ENCODE measurements around the gene NPEPPS. TPM values are rescaled to one million over a fixed set of nuclear protein-coding genes. Genes with fewer than 3 reads are reported as not detected.

NPEPPS gene
- total and polyA plus RNA-seq, 2 of the 13 experiments (the other 11 are each of a cell fraction or from before 2014, with no cell fraction given) = 53.5 to 127 TPM

GRCh38 chr17:47530557-47531232 lies at the start of gene NPEPPS (continued):
- TF ChIP-seq MEIS2 (CRISPR knock-in tag; IDR thresholded peaks at IDR 0.05) (0 out of 2 replicates have a peak, but pooled peaks have one; percentile 17), ZBTB38 (CRISPR knock-in tag; IDR thresholded peaks at IDR 0.05) (peak; percentile 54), ZNF543 (CRISPR knock-in tag; IDR thresholded peaks at IDR 0.05) (peak; percentile 74; the same call in 1 of the 2 replicates), MAZ (IDR thresholded peaks at IDR 0.05; ENCODE audit: borderline replicate concordance, low read depth, low read length) (peak; percentile 43; the same call in 1 of the 2 replicates), MAZ (CRISPR knock-in tag; IDR thresholded peaks at IDR 0.05; ENCODE audit: low read depth) (0 out of 2 replicates have a peak, but pooled peaks have one; percentile 29), ZBTB14 (CRISPR knock-in tag; IDR thresholded peaks at IDR 0.05) (peak; percentile 90), NFKB2 (CRISPR knock-in tag; IDR thresholded peaks at IDR 0.05; ENCODE audit: borderline replicate concordance) (peak; percentile 47; the same call in 1 of the 2 replicates), ERF (CRISPR knock-in tag; IDR thresholded peaks at IDR 0.05) (peak; percentile 68), ZNF883 (CRISPR knock-in tag; IDR thresholded peaks at IDR 0.05; ENCODE audit: not compliant biosample characterization) (peak; percentile 41), SP5 (CRISPR knock-in tag; IDR thresholded peaks at IDR 0.05; ENCODE audit: borderline replicate concordance, low read depth) (peak; percentile 65), ZNF580 (CRISPR knock-in tag; IDR thresholded peaks at IDR 0.05; ENCODE audit: borderline replicate concordance, low read depth) (0 out of 2 replicates have a peak, but pooled peaks have one; percentile 66), ZNF746 (CRISPR knock-in tag; IDR thresholded peaks at IDR 0.05) (peak; percentile 56; the same call in 1 of the 2 replicates), DRAP1 (CRISPR knock-in tag; IDR thresholded peaks at IDR 0.05) (0 out of 2 replicates have a peak, but pooled peaks have one; percentile 21), SPEN (CRISPR knock-in tag; IDR thresholded peaks at IDR 0.05; ENCODE audit: low read depth) (peak; percentile 32; the same call in 1 of the 2 replicates), CHD2 (IDR thresholded peaks at IDR 0.05; ENCODE audit: low read depth, low read length) (0 out of 2 replicates have a peak, but pooled peaks have one; percentile 39), POLR2G (IDR thresholded peaks at IDR 0.05; ENCODE audit: low read depth, low read length) (peak; percentile 51; the same call in 1 of the 2 replicates), ZSCAN25 (CRISPR knock-in tag; IDR thresholded peaks at IDR 0.05) (peak; percentile 54; the same call in 1 of the 2 replicates), ELF3 (CRISPR knock-in tag; IDR thresholded peaks at IDR 0.05) (peak; percentile 36; the same call in 1 of the 2 replicates), SALL1 (CRISPR knock-in tag; IDR thresholded peaks at IDR 0.05) (peak; percentile 32; the same call in 1 of the 2 replicates), ZFY (CRISPR knock-in tag; IDR thresholded peaks at IDR 0.05) (peak; percentile 59; the same call in 1 of the 2 replicates), SAP130 (CRISPR knock-in tag; IDR thresholded peaks at IDR 0.05; ENCODE audit: low read depth) (peak; percentile 47)
- TF ChIP-seq, protein P1, sequence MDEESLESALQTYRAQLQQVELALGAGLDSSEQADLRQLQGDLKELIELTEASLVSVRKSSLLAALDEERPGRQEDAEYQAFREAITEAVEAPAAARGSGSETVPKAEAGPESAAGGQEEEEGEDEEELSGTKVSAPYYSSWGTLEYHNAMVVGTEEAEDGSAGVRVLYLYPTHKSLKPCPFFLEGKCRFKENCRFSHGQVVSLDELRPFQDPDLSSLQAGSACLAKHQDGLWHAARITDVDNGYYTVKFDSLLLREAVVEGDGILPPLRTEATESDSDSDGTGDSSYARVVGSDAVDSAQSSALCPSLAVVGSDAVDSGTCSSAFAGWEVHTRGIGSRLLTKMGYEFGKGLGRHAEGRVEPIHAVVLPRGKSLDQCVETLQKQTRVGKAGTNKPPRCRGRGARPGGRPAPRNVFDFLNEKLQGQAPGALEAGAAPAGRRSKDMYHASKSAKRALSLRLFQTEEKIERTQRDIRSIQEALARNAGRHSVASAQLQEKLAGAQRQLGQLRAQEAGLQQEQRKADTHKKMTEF (CRISPR knock-in tag; IDR thresholded peaks at IDR 0.05) = 0 out of 2 replicates have a peak, but pooled peaks have one; percentile 15
- TF ChIP-seq, protein P2, sequence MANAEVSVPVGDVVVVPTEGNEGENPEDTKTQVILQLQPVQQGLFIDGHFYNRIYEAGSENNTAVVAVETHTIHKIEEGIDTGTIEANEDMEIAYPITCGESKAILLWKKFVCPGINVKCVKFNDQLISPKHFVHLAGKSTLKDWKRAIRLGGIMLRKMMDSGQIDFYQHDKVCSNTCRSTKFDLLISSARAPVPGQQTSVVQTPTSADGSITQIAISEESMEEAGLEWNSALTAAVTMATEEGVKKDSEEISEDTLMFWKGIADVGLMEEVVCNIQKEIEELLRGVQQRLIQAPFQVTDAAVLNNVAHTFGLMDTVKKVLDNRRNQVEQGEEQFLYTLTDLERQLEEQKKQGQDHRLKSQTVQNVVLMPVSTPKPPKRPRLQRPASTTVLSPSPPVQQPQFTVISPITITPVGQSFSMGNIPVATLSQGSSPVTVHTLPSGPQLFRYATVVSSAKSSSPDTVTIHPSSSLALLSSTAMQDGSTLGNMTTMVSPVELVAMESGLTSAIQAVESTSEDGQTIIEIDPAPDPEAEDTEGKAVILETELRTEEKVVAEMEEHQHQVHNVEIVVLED (CRISPR knock-in tag; IDR thresholded peaks at IDR 0.05; ENCODE audit: borderline replicate concordance) = peak; percentile 66
- TF ChIP-seq, protein P3, sequence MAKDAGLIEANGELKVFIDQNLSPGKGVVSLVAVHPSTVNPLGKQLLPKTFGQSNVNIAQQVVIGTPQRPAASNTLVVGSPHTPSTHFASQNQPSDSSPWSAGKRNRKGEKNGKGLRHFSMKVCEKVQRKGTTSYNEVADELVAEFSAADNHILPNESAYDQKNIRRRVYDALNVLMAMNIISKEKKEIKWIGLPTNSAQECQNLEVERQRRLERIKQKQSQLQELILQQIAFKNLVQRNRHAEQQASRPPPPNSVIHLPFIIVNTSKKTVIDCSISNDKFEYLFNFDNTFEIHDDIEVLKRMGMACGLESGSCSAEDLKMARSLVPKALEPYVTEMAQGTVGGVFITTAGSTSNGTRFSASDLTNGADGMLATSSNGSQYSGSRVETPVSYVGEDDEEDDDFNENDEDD (CRISPR knock-in tag; IDR thresholded peaks at IDR 0.05; ENCODE audit: borderline replicate concordance) = peak; percentile 61; the same call in 1 of the 2 replicates
